Ecto neural progenitor cell (in vitro differentiated cells): ENCODE results near the gene KCNT1.
A peak's percentile ranks its signal among the peaks of the same experiment; 100 is the strongest.

Experiments
- DNase-seq: peaks from one replicate; pipeline ENCODE4 v3.0.0-alpha.2; 2018; ENCODE audit warnings: low spot score

The KCNT1 gene

DNA sequence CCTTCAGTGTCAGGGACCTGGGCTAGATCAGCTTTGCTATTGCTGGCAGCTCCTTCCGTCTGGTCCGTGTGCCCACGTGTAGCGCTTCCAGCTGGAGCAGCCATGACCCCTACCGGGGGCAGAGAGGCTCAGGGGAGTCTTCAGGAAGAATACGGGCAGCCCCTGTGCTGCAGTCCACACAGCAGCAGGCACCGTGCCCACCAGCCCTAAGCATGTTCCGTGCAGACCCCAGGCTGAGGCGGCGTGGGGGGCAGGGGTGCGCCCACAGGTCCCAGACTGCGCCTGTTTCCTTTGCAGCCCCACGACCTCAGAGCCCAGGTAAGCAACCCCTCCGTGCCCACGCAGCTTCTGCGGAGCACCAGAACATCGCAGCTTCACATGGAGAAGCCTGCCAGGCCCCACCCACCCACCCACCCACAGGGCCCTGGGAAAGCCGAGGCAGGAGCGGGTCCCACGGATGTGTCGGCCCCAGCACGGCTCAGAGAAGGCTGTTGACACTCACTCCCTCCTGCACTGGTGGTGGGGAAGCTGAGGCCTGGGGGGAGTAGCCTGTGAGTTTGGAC, 83.1 kb downstream of the KCNT1 start:
- DNase-seq = no peak

DNA sequence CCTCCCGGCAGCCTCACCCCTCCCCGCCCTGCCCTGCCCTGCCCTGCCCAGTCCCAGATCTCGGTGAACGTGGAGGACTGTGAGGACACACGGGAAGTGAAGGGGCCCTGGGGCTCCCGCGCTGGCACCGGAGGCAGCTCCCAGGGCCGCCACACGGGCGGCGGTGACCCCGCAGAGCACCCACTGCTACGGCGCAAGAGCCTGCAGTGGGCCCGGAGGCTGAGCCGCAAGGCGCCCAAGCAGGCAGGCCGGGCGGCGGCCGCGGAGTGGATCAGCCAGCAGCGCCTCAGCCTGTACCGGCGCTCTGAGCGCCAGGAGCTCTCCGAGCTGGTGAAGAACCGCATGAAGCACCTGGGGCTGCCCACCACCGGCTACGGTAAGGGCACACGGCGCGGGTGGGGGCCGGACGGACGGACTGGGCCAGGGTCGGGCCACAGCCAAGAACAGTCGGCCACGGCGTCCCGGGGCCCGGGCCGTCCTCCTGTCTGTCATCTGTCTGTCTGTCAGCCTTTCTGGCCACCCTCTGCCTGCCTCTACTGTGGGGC, 84.2 kb downstream of the KCNT1 start:
- no peak for DNase-seq

DNA sequence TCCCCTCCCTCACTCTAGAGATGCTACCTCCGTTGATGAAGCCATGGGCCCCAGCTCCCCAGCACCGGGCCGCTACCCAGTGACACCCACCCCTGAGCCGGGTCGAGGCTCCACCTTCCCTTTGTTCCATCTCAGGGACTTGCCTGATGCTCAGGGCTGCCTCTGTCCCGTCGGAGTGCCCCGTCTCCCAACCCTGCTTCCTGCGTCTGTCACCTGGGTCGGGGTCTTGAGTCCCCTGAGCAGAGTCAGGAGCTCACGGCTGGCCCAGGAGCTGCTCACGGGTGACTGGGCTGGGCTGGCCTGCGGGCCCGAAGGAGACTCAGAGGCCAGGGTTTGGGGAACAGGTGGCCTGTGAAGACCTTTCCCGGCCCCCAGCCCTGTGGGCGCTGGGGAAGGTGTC, 85.3 kb downstream of the KCNT1 start:
- DNase-seq = no peak

DNA sequence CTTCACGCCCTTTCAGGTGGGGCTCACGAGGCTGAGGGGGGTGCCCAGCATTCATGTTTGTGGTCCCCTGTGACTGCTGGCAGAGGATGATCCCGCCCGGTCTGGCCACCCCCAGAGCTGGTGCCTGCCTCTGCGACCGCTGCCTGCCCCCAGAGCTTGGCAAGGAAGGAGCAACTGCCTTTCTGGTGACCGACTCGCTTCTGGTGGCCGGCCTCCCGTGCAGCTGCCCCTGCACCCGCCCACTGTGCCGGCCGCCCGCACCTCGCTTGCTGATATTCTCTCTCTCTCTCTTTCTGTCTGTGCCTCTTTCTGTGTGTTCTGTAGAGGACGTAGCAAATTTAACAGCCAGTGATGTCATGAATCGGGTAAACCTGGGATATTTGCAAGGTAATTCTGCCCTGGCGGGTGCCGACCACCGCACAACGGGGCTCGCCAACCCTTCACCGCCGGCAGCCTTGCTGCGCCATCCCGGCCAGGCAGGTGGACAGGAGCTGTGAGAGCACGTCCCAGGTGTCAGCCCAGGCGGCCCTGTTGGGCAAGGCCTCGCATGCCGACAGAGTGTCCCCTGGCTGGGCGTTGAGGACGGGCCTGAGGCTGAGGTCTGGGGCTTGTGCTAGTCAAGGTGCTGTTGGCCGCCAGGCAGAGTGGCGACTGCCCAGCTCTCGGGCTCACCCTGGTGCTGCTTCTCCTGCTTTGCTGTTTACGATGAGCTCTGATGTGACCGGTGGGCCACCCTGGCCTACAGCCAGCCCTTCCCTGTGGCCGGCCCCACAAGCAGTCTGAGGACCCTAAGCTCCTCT, 86.0 kb downstream of the KCNT1 start:
- no peak for DNase-seq

DNA sequence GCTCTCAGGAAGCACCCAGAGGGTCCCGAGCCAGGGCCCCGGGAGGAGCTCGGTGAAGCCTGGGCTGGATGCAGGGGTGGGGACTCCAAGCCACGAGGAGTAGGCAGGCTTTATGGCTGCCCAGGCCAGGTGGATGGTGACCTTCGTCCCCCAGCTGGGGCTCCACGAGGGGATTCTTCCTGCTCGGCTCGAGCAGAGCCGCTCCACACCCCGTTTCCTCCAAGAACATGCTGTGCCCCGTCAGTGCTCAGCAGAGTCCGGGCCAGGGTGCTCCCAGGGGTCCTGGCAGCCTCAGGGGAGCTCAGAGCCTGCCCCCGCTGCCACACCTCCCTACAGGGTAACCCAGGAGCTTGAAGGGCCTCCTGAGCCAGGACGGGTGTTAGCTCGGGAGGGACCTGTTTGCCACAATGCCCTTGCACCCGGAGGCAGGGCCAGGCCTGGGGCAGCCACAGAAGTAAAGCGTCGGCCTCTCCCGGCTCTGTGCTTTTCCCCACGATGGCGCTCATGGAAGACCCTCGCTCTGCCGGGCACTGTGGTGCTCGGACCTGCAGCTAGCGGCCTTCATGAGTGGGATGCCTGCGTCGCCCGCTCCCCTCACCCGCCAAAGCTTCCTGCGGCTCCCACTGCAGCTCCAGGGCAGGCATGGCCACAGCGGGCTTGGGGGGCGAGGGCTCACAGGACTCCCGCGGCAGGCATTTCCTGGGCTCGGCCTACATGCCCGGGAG, 86.8 kb downstream of the KCNT1 start:
- DNase-seq = no peak

DNA sequence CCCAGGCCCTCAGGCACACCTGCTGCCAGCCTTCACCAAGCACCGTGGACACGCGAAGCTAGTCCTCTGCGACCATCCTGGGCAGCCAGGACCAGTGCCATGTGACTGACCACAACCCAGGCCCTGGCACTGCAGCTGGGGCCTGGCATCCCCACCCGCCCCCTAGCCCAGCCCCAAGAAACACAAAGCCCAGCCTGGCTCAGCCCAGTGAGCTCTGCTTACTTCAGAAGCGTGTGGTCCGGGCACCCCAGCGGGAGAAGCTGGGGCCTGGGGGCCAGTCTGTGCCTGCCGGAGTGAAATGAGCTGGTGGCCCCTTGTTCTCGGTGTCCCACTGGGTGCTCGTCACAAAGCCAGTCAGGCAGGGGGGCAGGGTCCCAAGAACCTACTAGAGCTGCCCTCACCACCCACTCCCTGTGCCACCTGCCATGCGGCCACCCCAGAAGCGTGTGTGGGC, 87.9 kb downstream of the KCNT1 start:
- no peak for DNase-seq

DNA sequence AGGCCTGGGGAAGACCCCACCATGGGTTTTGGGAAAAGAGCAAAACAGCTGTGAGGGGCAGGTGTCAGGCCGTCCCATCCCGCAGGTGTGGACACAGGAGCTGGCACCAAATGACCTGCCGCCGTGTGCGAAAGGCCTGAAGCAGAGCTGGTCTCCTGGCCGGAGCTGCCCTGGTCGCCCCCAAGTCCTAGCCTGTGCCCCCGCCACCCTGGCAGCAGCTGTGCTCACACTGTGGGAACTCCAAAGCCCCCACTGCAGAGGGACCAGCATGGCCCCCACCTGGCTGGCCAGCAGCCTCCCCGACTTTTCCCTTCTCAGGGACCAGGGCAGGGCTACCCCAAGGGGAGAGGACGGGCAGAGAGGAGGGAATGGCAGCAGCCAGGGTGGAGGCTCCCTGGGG, 88.4 kb downstream of the KCNT1 start:
- no peak for DNase-seq

DNA sequence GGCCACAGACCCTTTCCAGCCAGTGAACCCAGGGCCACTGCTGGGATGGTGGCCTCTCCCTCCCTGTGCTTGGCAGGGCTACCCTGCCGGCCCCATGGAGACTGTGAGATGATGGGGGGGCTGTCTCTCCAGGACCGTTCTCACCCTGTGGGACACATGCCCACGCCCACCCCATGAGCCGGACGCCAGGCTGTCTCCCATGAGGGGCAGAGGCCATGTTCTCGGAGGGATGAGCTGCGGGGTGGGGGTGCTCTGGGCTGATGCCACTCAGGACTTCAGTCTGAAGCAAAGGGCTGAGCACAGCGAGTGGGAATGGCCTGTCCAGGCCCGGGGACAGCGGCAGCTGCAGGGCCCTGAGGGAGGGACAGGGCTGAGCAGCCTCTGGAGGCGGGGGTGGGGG, 88.9 kb downstream of the KCNT1 start:
- DNase-seq = no peak

DNA sequence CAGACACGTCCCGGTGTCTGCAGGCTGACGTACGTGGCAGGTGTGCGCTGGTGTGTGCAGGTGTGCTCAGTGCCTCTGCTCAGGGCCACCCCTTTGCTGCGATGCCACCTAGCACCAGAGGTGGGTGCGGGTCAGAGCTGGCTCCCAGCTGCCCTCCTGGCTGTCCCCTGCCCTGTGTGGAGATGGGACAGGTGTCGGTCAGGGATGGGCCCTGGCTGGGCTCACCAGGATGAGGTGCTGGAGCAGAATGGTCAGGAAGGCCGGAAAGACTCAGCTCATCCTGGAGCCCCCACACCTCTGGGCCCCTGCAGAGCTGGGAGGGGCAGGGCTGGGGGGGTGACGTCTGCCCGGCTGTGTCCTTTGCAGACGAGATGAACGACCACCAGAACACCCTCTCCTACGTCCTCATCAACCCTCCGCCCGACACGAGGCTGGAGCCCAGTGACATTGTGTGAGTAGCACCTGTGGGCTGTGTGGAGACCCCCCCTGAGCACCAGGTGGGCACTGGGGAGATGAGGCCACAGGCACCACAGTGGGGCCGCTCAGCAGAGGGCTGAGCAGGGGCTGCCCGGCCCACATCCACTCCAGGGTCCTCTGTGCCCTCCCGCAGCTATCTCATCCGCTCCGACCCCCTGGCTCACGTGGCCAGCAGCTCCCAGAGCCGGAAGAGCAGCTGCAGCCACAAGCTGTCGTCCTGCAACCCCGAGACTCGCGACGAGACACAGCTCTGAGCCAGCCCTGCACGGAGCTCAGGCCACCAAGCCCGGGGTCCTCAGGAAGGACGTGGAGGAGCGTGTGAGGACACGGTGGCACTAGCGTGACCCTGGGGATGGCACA, 89.7 kb downstream of the KCNT1 start:
- DNase-seq = no peak

DNA sequence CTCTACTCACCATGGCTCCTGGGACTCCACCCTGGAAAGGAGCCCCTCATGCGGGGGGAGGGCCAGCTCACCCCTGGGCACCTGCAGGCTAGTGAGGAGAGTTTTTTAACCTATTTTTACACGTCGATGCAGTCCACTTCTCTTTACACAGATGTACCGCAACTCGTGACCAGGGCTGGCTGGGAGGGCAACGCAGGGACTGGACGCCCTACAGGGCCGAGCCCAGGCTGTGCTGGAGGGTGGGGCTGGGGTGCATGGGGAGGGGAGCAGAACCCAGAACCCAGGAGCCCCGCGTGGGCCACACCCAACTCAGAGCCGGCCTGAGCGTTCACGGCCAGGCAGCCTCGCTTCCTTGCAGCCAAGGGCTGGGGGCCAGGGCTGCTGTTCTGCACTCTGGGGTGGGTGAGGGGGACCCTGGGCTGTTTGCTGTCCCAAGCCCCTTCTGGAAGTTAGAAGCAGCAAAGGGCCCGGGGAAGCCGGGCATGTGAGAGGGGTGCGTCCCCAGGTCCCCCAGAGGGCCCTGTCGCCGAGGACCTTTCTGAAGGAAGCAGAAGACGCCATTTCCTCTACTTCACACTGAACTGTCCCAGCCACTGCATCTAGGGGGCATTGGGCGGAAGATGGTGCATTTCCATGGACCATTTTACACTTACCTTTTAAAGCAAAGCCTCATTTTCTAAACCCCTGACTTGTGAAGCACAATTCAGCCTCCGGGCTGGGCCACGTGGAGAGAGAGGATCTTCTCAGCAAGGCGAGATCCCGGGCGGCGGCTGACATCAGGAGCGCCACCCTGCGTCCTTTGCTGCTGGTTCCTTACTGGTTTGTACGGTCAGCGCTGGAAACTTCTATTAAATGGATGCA, 90.5 kb downstream of the KCNT1 start:
- no peak for DNase-seq

DNA sequence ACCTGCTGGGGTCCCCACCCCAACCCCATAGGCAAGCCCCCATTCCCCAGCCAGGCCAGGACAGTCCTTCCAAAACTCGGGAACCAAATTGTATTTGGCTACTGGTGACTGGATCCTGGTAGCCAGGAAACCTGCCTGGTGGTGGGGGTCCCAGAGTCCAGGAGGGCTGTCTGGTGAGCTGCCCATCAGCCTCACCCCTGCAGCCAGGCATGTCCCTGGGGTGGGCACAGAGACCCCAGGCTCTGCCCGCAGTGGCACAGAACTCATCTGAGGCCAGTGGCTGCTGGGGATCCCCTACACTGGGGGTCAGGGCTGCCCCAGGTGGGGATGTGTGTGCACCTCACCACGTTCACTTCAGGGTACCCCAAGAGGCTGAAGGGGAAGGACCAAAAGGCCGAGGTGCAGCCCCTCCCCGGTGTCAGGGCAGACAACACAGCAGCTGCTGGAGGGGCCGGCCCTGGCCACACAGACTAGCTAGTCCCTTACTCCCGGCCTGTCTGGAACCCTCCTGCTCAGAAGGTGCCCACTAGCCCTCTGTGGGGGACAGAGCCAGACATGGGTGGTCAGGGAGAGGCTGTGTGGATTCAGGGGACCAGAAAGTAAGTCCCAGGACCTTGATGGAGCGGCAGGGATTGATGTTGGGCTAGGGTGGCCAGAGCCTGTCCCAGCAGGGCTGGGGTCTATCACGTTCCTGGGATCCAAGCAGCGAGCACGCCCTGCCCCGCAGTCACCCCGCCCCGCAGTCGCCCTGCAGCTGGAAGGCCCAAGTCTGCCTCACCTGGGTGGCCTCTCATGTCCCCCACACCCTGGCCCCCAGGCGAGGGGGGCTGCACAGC, 91.5 kb downstream of the KCNT1 start:
- DNase-seq = no peak

DNA sequence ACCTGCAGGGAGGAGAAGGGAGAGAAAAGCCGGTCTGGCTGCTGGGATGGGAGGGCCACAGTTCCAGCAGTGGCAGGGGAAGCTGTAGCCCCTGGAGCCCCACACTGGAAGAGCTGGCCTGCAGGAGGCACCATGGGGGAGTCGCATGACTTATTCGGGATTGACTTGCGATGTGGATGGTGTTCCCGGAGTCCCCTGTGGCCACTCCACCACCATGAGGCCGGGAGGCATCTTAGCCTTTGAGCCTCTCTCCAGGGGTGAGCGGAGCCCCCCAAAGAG, 92.0 kb downstream of the KCNT1 start:
- no peak for DNase-seq

DNA sequence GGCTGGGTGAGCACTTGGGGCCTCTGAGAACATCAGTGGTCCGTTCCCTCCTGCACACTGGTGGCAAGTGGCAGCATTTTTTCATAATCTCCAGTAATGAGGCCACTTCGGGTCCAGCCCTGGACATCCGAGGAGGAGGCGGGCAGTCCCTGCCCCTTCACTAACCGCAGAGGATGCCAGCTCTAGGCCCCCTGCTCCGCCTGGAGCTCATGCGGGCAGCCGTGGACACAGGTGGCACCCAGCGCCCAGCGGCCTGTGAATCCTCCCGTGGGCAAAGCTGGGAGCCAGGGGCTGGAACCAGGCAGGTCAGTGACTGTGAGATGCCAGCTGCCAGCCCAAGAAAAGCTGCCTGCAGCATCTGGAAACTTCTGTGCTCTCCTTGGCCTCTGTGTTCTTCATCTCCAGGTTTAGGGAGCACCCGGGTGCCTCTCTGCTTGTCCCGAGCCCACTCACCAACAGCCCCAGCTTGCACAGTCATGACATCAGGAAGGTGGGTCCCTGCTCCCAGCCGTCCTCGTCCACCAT, 92.4 kb downstream of the KCNT1 start:
- no peak for DNase-seq

DNA sequence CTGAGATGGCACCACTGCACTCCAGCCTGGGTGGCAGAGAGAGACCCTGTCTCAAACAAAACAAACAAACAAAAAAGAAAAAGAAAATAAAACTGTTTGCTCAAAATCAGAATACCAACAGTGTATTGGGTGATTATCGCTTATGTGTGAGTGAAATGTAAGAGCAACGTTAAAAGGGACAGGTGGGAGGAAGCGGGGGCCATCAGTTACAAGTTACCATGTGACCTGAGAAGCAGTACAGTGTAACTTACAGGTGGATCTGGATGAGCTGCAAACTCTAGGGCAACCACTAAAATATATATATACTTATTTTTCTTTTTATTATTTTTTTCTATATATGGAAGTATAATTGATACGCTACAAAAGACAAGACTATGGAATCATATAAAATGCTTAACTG, 93.4 kb downstream of the KCNT1 start:
- DNase-seq = no peak

DNA sequence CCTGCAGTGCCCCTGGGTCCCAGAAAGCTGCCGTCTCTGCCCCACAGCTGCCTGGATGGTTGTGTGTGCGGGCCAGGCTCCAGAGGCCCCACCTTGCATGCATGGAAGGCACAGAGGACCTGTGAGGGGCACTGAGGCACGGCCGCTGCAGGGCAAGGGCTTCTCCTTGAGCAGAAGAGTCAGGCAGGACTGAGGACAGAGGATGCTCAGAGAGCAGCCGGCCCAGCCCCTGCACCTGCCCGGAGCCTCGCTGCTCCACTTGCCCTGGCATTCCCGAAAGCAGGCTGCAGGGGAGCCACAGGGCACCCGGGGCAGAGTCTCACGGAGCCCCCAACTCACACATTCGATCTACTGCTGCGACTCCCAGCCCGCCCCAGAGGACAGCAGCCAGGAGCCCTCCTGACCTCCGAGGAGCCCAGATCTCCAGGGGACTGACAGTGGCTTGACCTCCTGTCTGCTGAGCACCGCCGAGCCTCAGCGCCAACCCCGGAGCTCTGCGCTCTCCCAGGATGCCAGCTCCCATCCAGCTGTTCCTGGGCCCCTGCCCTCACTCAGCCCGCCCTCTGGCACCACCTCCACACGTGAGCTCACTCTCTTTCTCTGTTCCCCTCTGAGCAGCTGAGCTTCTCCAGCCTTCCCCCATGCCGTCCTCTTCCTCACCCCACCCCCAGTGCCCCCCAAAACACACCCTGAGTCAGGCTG, 95.0 kb downstream of the KCNT1 start:
- DNase-seq = no peak

DNA sequence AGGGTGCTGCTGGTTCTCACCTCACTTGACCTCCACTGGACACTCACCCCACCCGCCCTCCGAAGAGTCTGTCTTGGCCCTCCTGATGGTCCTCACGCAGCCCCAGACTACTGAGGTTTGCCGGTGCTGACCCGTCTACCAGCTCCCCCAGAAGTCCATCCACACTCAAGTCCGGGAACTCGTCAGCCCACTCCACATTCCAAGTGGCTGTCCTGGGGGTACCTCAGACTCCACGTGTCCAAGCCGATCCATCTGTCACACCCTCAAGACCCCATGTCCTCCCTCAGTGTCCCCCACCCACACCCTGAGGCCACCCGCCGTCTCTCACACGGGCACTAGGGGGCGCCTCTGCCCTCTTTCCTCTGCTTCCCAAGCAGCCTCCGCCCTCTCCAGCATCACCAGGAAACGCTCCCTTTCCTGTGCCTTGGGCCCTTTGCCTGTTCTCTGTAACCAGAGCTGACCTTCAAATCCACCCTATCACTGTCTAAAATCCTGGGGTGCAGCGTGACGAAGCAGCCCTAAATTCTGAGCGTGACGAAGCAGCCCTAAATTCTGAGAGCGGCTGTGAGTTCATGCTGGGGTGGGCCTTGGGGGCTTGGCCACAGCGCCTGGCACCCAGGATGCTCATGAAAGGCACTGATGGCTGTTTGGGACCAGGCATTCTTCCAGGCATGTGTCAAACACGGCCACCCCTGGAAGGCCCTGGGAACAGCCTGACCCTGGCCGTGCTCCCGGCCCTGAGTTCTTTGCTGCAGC, 95.7 kb downstream of the KCNT1 start:
- peak; percentile 85 for DNase-seq

DNA sequence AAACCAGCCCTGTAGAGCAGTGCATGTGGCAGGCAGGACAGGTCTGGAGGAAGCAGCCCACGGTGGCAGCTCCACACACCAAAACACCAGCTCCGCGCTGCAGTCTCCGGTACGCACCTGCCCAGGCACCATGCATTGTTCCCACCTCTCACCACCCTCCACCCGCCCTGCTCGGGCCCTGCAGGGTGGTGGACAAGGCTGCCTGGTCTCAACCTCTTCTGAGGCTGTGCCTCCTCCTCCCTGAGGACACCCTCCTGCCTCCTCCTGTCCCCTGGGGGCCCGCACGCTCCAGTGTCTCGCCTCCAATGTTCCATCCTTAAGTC, 96.2 kb downstream of the KCNT1 start:
- no peak for DNase-seq

DNA sequence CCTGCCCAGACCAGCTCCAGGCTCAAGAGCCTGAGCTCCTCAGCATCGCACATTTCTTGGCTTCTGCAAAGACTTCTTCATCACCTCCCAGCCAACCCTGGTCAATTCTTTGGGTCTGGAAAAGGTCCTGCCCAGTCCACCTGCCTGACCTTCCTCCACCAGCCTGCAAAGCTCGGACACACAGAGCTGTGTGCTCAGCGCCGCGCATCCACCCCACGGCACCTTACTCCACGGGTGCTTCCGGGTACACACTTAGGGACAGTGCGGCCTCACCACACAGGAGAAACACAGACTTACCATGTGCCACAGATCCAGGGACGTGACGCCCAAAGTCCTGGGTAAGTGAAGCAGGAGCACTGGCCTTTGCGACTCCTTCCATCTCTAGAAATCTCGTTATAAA, 97.3 kb downstream of the KCNT1 start:
- no peak for DNase-seq

DNA sequence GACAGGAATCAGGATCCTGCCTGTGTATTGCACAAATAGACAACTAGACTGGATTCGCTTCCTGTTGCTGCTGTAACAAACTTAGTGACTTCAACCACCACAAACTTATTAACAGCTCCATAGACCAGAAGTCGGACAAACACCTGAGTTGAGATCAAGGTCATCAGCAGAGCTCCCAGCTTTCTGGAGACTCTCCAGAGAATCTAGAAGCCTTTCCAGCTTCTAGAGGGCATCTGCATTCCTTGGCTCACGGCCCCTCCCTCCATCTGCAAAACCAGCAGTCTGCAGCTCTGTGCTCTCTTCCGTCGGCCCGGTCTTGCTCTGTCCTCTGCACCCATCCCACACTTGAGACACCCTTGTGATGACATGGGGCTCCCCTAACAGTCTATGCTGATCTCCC, 99.1 kb downstream of the KCNT1 start:
- no peak for DNase-seq
